A549 (cell line): ENCODE data around the gene DOK6. TPM values are rescaled to one million over a fixed set of nuclear protein-coding genes. Genes with fewer than 3 reads are reported as not detected.
"Not testable (repeated sequence)": the region's sequence is repeated elsewhere in the genome, so short reads cannot be mapped to it uniquely, and the experiment has no call there.

ENCODE experiments used
- ATAC-seq, 2 experiments: fragments of 200-7000 bp in 1 of 2; fragments of >200 bp in 1 of 2; cut with Nextera tagmentation in 1 of 2; cut with Tn5 transposase in 1 of 2; 3 replicates each; pipeline versions ENCODE4 v1.8.0 to v1.9.1; 2018 to 2020; ENCODE audit warnings: mild to moderate bottlenecking in 1 of 2, moderate library complexity in 1 of 2
- CTCF ChIA-PET: fragments of 300-600 bp; sonication (Branson Sonifier 250); formaldehyde crosslinking; extraction: SDS; loops from one replicate; lab custom pipeline; 2021; ENCODE audit warnings: antibody characterized with exemption, inconsistent platforms; lab: Yijun Ruan, JAX
- POLR2A ChIA-PET: fragments of 350-600 bp; formaldehyde crosslinking; extraction: SDS; loops from one replicate; lab custom pipeline; 2021; ENCODE audit warnings: antibody characterized with exemption, inconsistent platforms; lab: Yijun Ruan, JAX
- DNase-seq, 2 experiments: peaks; one replicate each; pipeline versions ENCODE4 v3.0.0 to v3.0.0-alpha.2; 2011 to 2016; ENCODE audit warnings: low read depth in 1 of 2, low spot score in 1 of 2
- FAIRE-seq: peaks from 2 replicates; lab custom pipeline; 2011; peaks lifted over from hg19 to GRCh38; lab: Jason Lieb, UNC
- H3K27ac ChIP-seq, 2 experiments: fragments of >200 bp; sonication (Bioruptor Twin); formaldehyde crosslinking; 3 replicates each; pipeline ENCODE4 v1.5.1; 2016 to 2017
- H3K4me1 ChIP-seq: fragments of >200 bp; sonication (Bioruptor Twin); formaldehyde crosslinking; 3 replicates; pipeline ENCODE4 v1.6.1; 2016
- H3K4me2 ChIP-seq: fragments of >200 bp; sonication (Bioruptor Twin); formaldehyde crosslinking; 3 replicates; pipeline ENCODE4 v1.6.1; 2016
- H3K4me3 ChIP-seq: fragments of >200 bp; sonication (Bioruptor Twin); formaldehyde crosslinking; 3 replicates; pipeline ENCODE4 v1.5.1; 2016
- H3K9me3 ChIP-seq: fragments of >200 bp; sonication (Bioruptor Twin); formaldehyde crosslinking; 3 replicates; pipeline ENCODE4 v1.6.1; 2016
- CBX8 ChIP-seq: fragments of 200-600 bp; sonication (generic); IDR thresholded peaks from 2 replicates; pipeline ENCODE4 v1.6.1; 2016
- CEBPB ChIP-seq, 2 experiments: fragments of >200 bp in 1 of 2; sonication (Bioruptor Twin) in 1 of 2; formaldehyde crosslinking in 1 of 2; IDR thresholded peaks; 2 replicates each; pipeline ENCODE4 v1.6.1; 2012 to 2016
- CHD2 ChIP-seq: fragments of 150-350 bp; IDR thresholded peaks from 2 replicates; pipeline ENCODE4 v1.6.1; 2014; ENCODE audit warnings: low read length; ENCODE audit not compliant: partially characterized antibody
- CHD4 ChIP-seq: fragments of 200-600 bp; sonication (generic); IDR thresholded peaks from 2 replicates; pipeline ENCODE4 v1.6.1; 2016; ENCODE audit warnings: antibody characterized with exemption, mild to moderate bottlenecking, borderline replicate concordance
- ESRRA ChIP-seq: fragments of 150-350 bp; IDR thresholded peaks from 2 replicates; pipeline ENCODE4 v1.6.1; 2014; ENCODE audit warnings: mild to moderate bottlenecking, low read length, borderline replicate concordance
- FOSB ChIP-seq: fragments of 250-450 bp; sonication (Bioruptor Pico); IDR thresholded peaks from 2 replicates; pipeline ENCODE4 v1.5.0; 2020; ENCODE audit warnings: mild to moderate bottlenecking, moderate library complexity
- FOXS1 ChIP-seq: fragments of 250-450 bp; sonication (Bioruptor Pico); IDR thresholded peaks from 2 replicates; pipeline ENCODE4 v1.5.0; 2020; ENCODE audit warnings: mild to moderate bottlenecking, moderate library complexity
- HDAC2 ChIP-seq: fragments of 200-600 bp; sonication (generic); IDR thresholded peaks from 2 replicates; pipeline ENCODE4 v1.6.1; 2016
- HEYL ChIP-seq: fragments of 250-450 bp; sonication (Bioruptor Pico); IDR thresholded peaks from 2 replicates; pipeline ENCODE4 v1.8.0; 2021; ENCODE audit warnings: mild to moderate bottlenecking, moderate library complexity
- HOXA7 ChIP-seq: fragments of 250-450 bp; sonication (Bioruptor Pico); IDR thresholded peaks from 2 replicates; pipeline ENCODE4 v1.5.0; 2020; ENCODE audit warnings: mild to moderate bottlenecking, moderate library complexity
- HOXB13 ChIP-seq: fragments of 250-450 bp; sonication (Bioruptor Pico); IDR thresholded peaks from 2 replicates; pipeline ENCODE4 v1.5.0; 2020; ENCODE audit warnings: low read depth, mild to moderate bottlenecking, moderate library complexity
- HOXB5 ChIP-seq: fragments of 250-450 bp; sonication (Bioruptor Pico); IDR thresholded peaks from 2 replicates; pipeline ENCODE4 v1.5.0; 2020; ENCODE audit warnings: mild to moderate bottlenecking, moderate library complexity
- JUN ChIP-seq, 2 experiments: fragments of >200 bp; sonication (Bioruptor Twin); formaldehyde crosslinking; IDR thresholded peaks; 2 replicates in 1 of 2; 3 replicates in 1 of 2; pipeline ENCODE4 v1.6.1; 2016 to 2017
- JUNB ChIP-seq: fragments of >200 bp; sonication (Bioruptor Twin); formaldehyde crosslinking; IDR thresholded peaks from 2 replicates; pipeline ENCODE4 v1.6.1; 2016
- KDM1A ChIP-seq: fragments of 200-600 bp; sonication (generic); IDR thresholded peaks from 2 replicates; pipeline ENCODE4 v1.6.1; 2016; ENCODE audit warnings: low read depth, mild to moderate bottlenecking
- MAFK ChIP-seq: fragments of 450-650 bp; IDR thresholded peaks from 2 replicates; pipeline ENCODE4 v1.6.1; 2014; ENCODE audit not compliant: partially characterized antibody
- MYC ChIP-seq: IDR thresholded peaks from 2 replicates; pipeline ENCODE4 v1.6.1; 2012; ENCODE audit warnings: mild to moderate bottlenecking, inconsistent platforms, low read length, improper control_type of control experiment, borderline replicate concordance
- NFE2L2 ChIP-seq: fragments of 150-350 bp; conservative IDR thresholded peaks from 2 replicates; pipeline ENCODE4 v1.6.1; 2014; ENCODE audit warnings: low read length
- POLR2AphosphoS2 ChIP-seq: conservative IDR thresholded peaks from 2 replicates; pipeline ENCODE4 v1.6.1; 2012; ENCODE audit warnings: low read length, improper control_type of control experiment, inconsistent platforms
- RARB ChIP-seq: fragments of 250-450 bp; sonication (Bioruptor Pico); IDR thresholded peaks from 2 replicates; pipeline ENCODE4 v1.8.0; 2021; ENCODE audit warnings: mild to moderate bottlenecking, moderate library complexity
- RFX5 ChIP-seq: fragments of 450-650 bp; IDR thresholded peaks from 2 replicates; pipeline ENCODE4 v1.7.1; 2014; ENCODE audit warnings: antibody characterized with exemption, mild to moderate bottlenecking, moderate library complexity
- RNF2 ChIP-seq: fragments of 200-600 bp; sonication (generic); IDR thresholded peaks from 2 replicates; pipeline ENCODE4 v1.6.1; 2016; ENCODE audit warnings: low read depth, mild to moderate bottlenecking, antibody characterized with exemption, moderate library complexity, borderline replicate concordance
- TFCP2L1 ChIP-seq: fragments of 250-450 bp; sonication (Bioruptor Pico); IDR thresholded peaks from 2 replicates; pipeline ENCODE4 v1.5.0; 2021; ENCODE audit warnings: mild to moderate bottlenecking
- ZSCAN20 ChIP-seq: fragments of 250-450 bp; sonication (Bioruptor Pico); IDR thresholded peaks from 2 replicates; pipeline ENCODE4 v1.8.0; 2022; ENCODE audit warnings: mild to moderate bottlenecking, moderate library complexity
- WGBS: methylation state at CpG from one replicate; pipeline ENCODE4 v1.1.6; 2017; ENCODE audit errors: missing lambda C conversion rate; 5-methylcytosine and 5-hydroxymethylcytosine counted together
- polyA plus RNA-seq, 4 experiments: library from polyadenylated mRNA; depleted of rRNA in 3 of 4; stranded (reverse); fragments of >200 nt; fragmentation: RNase III in 1 of 4; extraction: RNeasy Plus Mini Kit Qiagen cat#74134 plus additional on column Dnase treatment in 1 of 4; gene quantifications; 2 replicates in 3 of 4; 3 replicates in 1 of 4; pipeline ENCODE4 v1.2.3, GENCODE V29; 2011 to 2017
- TF ChIP-seq, protein P1 (sequence below): fragments of 450-650 bp; IDR thresholded peaks from 2 replicates; pipeline ENCODE4 v1.6.1; 2014; ENCODE audit warnings: antibody characterized with exemption
- TF ChIP-seq, protein P2 (sequence below): IDR thresholded peaks from 2 replicates; pipeline ENCODE4 v1.6.1; 2012
- TF ChIP-seq, protein P3 (sequence below): fragments of >200 bp; sonication (Bioruptor Twin); formaldehyde crosslinking; IDR thresholded peaks from 2 replicates; pipeline ENCODE4 v1.6.1; 2016

DOK6 gene
- polyA plus RNA-seq, 2 of the 4 experiments (the other 2 are of a cell fraction), result not detected

DNA sequence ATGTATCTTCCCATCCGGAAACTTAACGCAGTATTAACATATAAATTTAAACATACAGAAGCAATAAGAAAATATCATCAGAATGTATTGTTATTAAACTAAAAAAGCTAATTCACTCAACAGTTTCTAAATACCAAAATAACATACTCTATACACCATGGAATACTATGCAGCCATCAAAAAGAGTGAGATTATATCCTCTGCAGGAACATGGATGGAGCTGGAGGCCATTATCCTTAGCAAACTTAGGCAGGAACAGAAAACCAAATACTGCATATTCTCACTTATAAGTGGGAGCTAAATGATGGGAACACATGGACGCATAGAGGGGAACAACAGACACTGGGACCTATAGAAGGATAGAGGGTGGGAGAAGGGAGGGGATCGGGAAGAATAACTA, 419.9 kb downstream of the DOK6 start (continued):
- TF ChIP-seq, protein P1, sequence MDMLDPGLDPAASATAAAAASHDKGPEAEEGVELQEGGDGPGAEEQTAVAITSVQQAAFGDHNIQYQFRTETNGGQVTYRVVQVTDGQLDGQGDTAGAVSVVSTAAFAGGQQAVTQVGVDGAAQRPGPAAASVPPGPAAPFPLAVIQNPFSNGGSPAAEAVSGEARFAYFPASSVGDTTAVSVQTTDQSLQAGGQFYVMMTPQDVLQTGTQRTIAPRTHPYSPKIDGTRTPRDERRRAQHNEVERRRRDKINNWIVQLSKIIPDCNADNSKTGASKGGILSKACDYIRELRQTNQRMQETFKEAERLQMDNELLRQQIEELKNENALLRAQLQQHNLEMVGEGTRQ, result no peak
- TF ChIP-seq HOXB5 (CRISPR knock-in tag) (no peak), ZSCAN20 (CRISPR knock-in tag) (no peak), HOXB13 (CRISPR knock-in tag) (no peak), RARB (CRISPR knock-in tag) (no peak)
- TF ChIP-seq, protein P2, sequence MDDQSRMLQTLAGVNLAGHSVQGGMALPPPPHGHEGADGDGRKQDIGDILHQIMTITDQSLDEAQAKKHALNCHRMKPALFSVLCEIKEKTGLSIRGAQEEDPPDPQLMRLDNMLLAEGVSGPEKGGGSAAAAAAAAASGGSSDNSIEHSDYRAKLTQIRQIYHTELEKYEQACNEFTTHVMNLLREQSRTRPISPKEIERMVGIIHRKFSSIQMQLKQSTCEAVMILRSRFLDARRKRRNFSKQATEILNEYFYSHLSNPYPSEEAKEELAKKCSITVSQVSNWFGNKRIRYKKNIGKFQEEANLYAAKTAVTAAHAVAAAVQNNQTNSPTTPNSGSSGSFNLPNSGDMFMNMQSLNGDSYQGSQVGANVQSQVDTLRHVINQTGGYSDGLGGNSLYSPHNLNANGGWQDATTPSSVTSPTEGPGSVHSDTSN, result no peak
- TF ChIP-seq, all 56 proteins: peak for 0

DNA sequence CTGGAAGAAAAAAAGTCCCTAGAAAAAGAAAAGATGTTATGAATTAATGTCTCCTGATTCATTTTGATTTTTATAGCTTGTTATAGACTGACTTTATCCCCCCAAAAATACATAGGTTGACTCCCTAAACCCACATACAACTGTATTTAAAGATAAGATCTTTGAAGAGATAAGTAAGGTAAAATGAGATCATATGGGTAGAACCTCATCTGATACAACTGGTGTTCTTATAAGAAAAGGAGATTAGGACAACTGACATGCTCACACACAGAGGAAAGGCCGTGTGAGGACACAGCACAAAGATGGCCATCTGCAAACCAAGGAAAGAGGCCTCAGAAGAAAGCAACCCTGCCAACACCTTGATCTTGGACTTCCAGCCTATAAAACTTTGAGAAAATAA, 429.5 kb downstream of the DOK6 start:
- 43% methylated on average over 1 of the region's 1 CpG for WGBS

DNA sequence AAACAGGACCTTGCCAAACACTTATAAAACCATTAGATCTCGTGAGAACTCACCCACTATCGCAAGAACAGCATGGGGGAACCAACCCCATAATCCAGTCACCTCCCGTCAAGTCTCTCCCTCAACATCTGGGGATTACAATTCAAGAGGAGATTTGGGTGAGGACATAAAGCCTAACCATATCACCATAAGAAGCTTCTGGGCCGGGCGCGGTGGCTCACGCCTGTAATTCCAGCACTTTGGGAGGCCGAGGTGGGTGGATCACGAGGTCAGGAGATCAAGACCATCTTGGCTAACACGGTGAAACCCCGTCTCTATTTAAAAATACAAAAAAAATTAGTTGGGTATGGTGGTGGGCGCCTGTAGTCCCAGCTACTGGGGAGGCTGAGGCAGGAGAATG, 434.3 kb downstream of the DOK6 start:
- H3K4me3 ChIP-seq, CTCF ChIA-PET, POLR2A ChIA-PET, H3K9me3 ChIP-seq, H3K27ac ChIP-seq, DNase-seq, ATAC-seq, FAIRE-seq, H3K4me1 ChIP-seq, H3K4me2 ChIP-seq: not testable (repeated sequence)
- WGBS, result 66% methylated on average over 12 of the region's 12 CpGs

More for the DNA sequence above, 429.5 kb downstream of the DOK6 start:
- Histone ChIP-seq H3K4me2 (no peak overlapping the region), H3K9me3 (no peaks in the 10 kb centered on the region), H3K4me3 (no peak overlapping the region), H3K4me1 (no peaks in the 10 kb centered on the region), H3K27ac (no peak overlapping the region)
- ChIA-PET CTCF (interaction anchor here (1.0 kb wide), 1 partner anchor 11 kb away, joined by 4 read pairs; no protein-coding TSS in a partner anchor), POLR2A (no interaction called here)
- ATAC-seq (no peak), FAIRE-seq (no peak), DNase-seq (no peak)
- TF ChIP-seq MYC (no peak), NFE2L2 (no peak), HOXA7 (CRISPR knock-in tag) (no peak), CBX8 (no peak), POLR2AphosphoS2 (no peak), CEBPB (IDR thresholded peaks at IDR 0.05) (no peak), FOXS1 (CRISPR knock-in tag) (no peak), JUNB (no peak), HOXB13 (CRISPR knock-in tag) (no peak)

DNA sequence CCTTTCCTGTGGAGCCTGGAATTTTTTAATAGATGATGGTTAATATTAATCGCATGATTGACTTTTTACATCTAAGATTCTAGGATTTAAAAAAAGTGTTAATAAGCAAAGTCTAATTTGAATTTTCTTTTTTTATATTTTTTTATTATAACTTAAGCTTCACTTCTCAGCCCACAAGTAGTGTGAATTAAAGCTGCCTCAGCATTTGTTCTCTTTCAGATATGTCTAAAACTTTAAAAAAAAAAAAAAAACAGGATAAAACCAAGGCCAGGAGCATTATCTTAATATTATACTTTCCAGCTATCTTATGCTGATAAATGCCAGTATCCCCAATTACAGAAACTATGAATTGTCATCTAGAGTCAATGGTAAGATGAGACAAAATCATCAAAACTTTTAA, 437.3 kb downstream of the DOK6 start:
- POLR2A ChIA-PET, result no interaction called here
- CTCF ChIA-PET, result no interaction called here
- TF ChIP-seq KDM1A (no peak), MAFK (no peak), HOXA7 (CRISPR knock-in tag) (no peak), CHD4 (no peak), MYC (no peak), RFX5 (no peak), TFCP2L1 (no peak), FOSB (CRISPR knock-in tag) (no peak), HDAC2 (no peak), RNF2 (no peak), HOXB13 (CRISPR knock-in tag) (no peak), JUN (IDR thresholded peaks at IDR 0.05) (no peak), CHD2 (no peak), RARB (CRISPR knock-in tag) (no peak), ESRRA (no peak), HEYL (CRISPR knock-in tag) (no peak)
- TF ChIP-seq, protein P1, result no peak
- TF ChIP-seq, protein P3, sequence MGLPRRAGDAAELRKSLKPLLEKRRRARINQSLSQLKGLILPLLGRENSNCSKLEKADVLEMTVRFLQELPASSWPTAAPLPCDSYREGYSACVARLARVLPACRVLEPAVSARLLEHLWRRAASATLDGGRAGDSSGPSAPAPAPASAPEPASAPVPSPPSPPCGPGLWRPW, result no peak
- Histone ChIP-seq H3K4me3 (no peak overlapping the region), H3K9me3 (no peaks in the 10 kb centered on the region), H3K4me1 (no peaks in the 10 kb centered on the region), H3K27ac (no peak overlapping the region), H3K4me2 (no peak overlapping the region)
- no peak for ATAC-seq
- no peak for DNase-seq
- FAIRE-seq, result no peak
- WGBS, result 100% methylated on average over 1 of the region's 1 CpG
